Endothelial cell of umbilical vein (primary cell): Measurements from ENCODE around the gene VAV3. TPM values are rescaled to one million over a fixed set of nuclear protein-coding genes. Genes with fewer than 3 reads are reported as not detected.
A peak's percentile ranks its signal among the peaks of the same experiment; 100 is the strongest.

ENCODE experiments used
- BruUV-seq: library from RNA; stranded (reverse); fragments of 400-500 nt; replicated peaks from 2 replicates; lab custom pipeline; 2021; lab: Mats Ljungman, UMichigan
- CTCF ChIA-PET: fragments of 300-600, 350-600 bp; sonication (Branson Sonifier 250); formaldehyde crosslinking; loops from one replicate; lab custom pipeline; 2021; ENCODE audit warnings: antibody characterized with exemption, inconsistent platforms; lab: Charles Lee
- POLR2A ChIA-PET: fragments of 300-600, 350-600 bp; sonication (Branson Sonifier 250); formaldehyde crosslinking; loops from one replicate; lab custom pipeline; 2021; ENCODE audit warnings: antibody characterized with exemption, inconsistent platforms; lab: Charles Lee
- DNase-seq: peaks from one replicate; pipeline ENCODE4 v3.0.0-alpha.2; 2011; ENCODE audit warnings: low read depth, low spot score
- FAIRE-seq: peaks from 2 replicates; lab custom pipeline; 2011; peaks lifted over from hg19 to GRCh38; lab: Jason Lieb, UNC
- H2AFZ ChIP-seq: 2 replicates; pipeline ENCODE4 v1.6.0; 2012; ENCODE audit warnings: low read depth, low read length, control low read depth, inconsistent platforms
- H3K27ac ChIP-seq: 2 replicates; pipeline ENCODE4 v1.5.1; 2011; ENCODE audit warnings: low read depth, mild to moderate bottlenecking, control low read depth, low read length, moderate library complexity; ENCODE audit not compliant: insufficient read depth
- H3K27me3 ChIP-seq, 2 experiments: 2 replicates each; pipeline versions ENCODE4 v1.6.0 to v1.6.1; 2011; ENCODE audit warnings: low read length in 2 of 2, mixed read lengths in 1 of 2; ENCODE audit not compliant: control insufficient read depth in 2 of 2, insufficient read depth in 2 of 2
- H3K36me3 ChIP-seq, 2 experiments: 2 replicates in 1 of 2; 3 replicates in 1 of 2; pipeline ENCODE4 v1.5.1; 2011; ENCODE audit warnings: low read length in 2 of 2, mild to moderate bottlenecking in 1 of 2, moderate library complexity in 1 of 2; ENCODE audit not compliant: control insufficient read depth in 2 of 2, insufficient read depth in 2 of 2; ENCODE audit errors: extremely low read depth in 1 of 2
- H3K4me1 ChIP-seq: 3 replicates; pipeline ENCODE4 v1.5.1; 2011; ENCODE audit warnings: mild to moderate bottlenecking, low read length; ENCODE audit not compliant: control insufficient read depth, insufficient read depth; ENCODE audit errors: extremely low read depth
- H3K4me2 ChIP-seq: 2 replicates; pipeline ENCODE4 v1.6.1; 2011; ENCODE audit warnings: low read length, control low read depth, mixed read lengths; ENCODE audit not compliant: insufficient read depth
- H3K4me3 ChIP-seq, 3 experiments: fragments of 200-600 bp in 1 of 3; sonication (generic), shearing (Covaris generic) in 1 of 3; replicated peaks in 1 of 3; 2 replicates each; pipeline ENCODE4 v1.5.1; 2011 to 2016; ENCODE audit warnings: control low read depth in 3 of 3, low read length in 3 of 3, mild to moderate bottlenecking in 2 of 3, inconsistent platforms in 1 of 3, low read depth in 1 of 3, moderate library complexity in 1 of 3; ENCODE audit not compliant: insufficient read depth in 1 of 3
- H3K79me2 ChIP-seq: 2 replicates; pipeline ENCODE4 v1.6.0; 2012; ENCODE audit warnings: low read length, inconsistent platforms; ENCODE audit not compliant: control insufficient read depth, insufficient read depth
- H3K9ac ChIP-seq: replicated peaks from 2 replicates; pipeline ENCODE3; 2011; ENCODE audit warnings: low read length, control low read depth; ENCODE audit not compliant: insufficient read depth; ENCODE audit errors: extremely low read depth
- H3K9me1 ChIP-seq: replicated peaks from 3 replicates; pipeline ENCODE4 v1.6.0; 2011; ENCODE audit warnings: mild to moderate bottlenecking, low read length; ENCODE audit not compliant: control insufficient read depth, insufficient read depth; ENCODE audit errors: extremely low read depth
- H3K9me3 ChIP-seq: replicated peaks from 2 replicates; pipeline ENCODE4 v1.5.1; 2012; ENCODE audit warnings: low read length, inconsistent platforms; ENCODE audit not compliant: control insufficient read depth, insufficient read depth
- H4K20me1 ChIP-seq: replicated peaks from 2 replicates; pipeline ENCODE3; 2011; ENCODE audit warnings: mild to moderate bottlenecking, low read length; ENCODE audit not compliant: control insufficient read depth, insufficient read depth; ENCODE audit errors: extremely low read depth
- EZH2 ChIP-seq: IDR thresholded peaks from 2 replicates; pipeline ENCODE4 v1.6.1; 2012; ENCODE audit warnings: borderline replicate concordance, low read depth, mild to moderate bottlenecking, moderate library complexity, low read length, inconsistent platforms; ENCODE audit not compliant: severe bottlenecking
- dilution Hi-C: fragments of 300-500 bp; cut with MboI; formaldehyde crosslinking; loops from one replicate; pipeline ENCODE4 v1.15.0; 2019; ENCODE audit warnings: low sequenced_read_pairs; ENCODE audit not compliant: extremely low pct_ligation_motif_present
- intact Hi-C: fragments of 100-400 bp; cut with micrococcal nuclease; formaldehyde crosslinking; loops from one replicate; pipeline ENCODE4 v1.10.0; 2022
- polyA plus RNA-seq, 4 experiments: library from polyadenylated mRNA; depleted of rRNA in 3 of 4; stranded (reverse) in 3 of 4; unstranded in 1 of 4; fragments of >200 nt; gene quantifications; 2 replicates each; pipeline versions ENCODE4 v1.2.1 to v1.2.3, GENCODE V29; 2011 to 2012; ENCODE audit warnings: missing spikeins in 1 of 4
- total RNA-seq: library from RNA; stranded (reverse); gene quantifications from 2 replicates; pipeline ENCODE4 v1.2.3, GENCODE V29; 2021
- TF ChIP-seq, protein P1 (sequence below), 2 donors: IDR thresholded peaks; 1 replicate in 1 of 2; 2 replicates in 1 of 2; pipeline ENCODE4 v1.5.1; 2011; ENCODE audit warnings: low read length in 2 of 2, mild to moderate bottlenecking in 2 of 2, moderate library complexity in 2 of 2, control low read depth in 1 of 2, inconsistent platforms in 1 of 2, low read depth in 1 of 2; ENCODE audit not compliant: insufficient read depth in 1 of 2; ENCODE audit errors: extremely low read depth in 1 of 2

VAV3 gene
- total and polyA plus RNA-seq, 2 donors (not counting 3 experiments of a cell fraction or from before 2014, with no cell fraction given) = 0.18 to 1.5 TPM

DNA sequence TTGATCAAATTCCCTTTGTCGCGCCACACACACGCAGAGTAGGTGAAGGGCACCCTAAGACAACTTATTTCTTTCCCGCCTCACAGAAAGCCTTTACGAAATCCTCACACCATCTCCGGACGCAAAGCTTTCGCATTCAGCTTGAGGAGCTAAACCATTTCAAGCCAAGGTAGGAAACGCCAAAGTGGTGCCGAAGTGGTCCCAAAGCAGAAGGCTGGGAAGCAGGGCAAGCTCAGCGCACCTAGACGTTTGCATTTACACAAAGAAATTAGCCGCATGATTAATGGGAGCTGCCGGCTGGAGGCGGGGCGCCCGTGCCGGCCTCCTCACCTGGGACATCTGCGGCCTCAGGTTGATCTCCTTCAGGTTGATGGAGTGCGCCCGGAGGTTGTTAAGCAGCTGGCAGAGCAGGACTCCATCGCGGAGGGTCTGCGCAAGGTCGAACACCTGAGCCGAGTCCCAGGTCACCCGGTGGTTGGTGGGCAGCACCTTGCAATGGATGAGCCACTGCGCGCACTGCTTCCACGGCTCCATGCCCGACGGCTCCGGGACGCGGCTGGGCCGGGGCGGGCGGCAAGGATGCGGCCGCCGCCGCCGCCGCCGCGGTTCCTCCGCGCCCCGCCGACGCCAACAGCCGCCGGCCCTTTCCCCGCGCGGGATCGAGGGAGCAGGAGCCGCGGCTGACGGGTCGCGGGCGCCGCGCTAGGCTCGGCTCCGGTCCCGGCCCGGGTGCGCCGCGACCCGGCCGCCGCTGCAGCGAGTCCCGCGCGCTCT, 457 bp downstream of the VAV3 start:
- Histone ChIP-seq H3K79me2 (no peaks in the 10 kb centered on the region), H3K27ac (no peak overlapping the region), H2AFZ (peak overlapping the region; percentile 44), H3K9ac (no peak overlapping the region), H3K9me3 (no peaks in the 10 kb centered on the region), H3K9me1 (no peaks in the 10 kb centered on the region), H3K4me3 (peak overlapping the region in 2 of 3 experiments; percentile 27 to 41), H4K20me1 (no peaks in the 10 kb centered on the region), H3K4me1 (peaks cover 16% of the 10 kb centered on the region), H3K4me2 (peak overlapping the region; percentile 61), H3K36me3 (no peaks in the 10 kb centered on the region), H3K27me3 (peaks cover 25 to 27% of the 10 kb centered on the region in 2 experiments)
- ChIA-PET POLR2A (no interaction called here), CTCF (interaction anchor here (1.0 to 3.2 kb wide), 3 partner anchors 8 to 181 kb away, joined by 4 to 28 read pairs (median 8); no protein-coding TSS in a partner anchor)
- no TSS peak for BruUV-seq
- TF ChIP-seq, protein P1, sequence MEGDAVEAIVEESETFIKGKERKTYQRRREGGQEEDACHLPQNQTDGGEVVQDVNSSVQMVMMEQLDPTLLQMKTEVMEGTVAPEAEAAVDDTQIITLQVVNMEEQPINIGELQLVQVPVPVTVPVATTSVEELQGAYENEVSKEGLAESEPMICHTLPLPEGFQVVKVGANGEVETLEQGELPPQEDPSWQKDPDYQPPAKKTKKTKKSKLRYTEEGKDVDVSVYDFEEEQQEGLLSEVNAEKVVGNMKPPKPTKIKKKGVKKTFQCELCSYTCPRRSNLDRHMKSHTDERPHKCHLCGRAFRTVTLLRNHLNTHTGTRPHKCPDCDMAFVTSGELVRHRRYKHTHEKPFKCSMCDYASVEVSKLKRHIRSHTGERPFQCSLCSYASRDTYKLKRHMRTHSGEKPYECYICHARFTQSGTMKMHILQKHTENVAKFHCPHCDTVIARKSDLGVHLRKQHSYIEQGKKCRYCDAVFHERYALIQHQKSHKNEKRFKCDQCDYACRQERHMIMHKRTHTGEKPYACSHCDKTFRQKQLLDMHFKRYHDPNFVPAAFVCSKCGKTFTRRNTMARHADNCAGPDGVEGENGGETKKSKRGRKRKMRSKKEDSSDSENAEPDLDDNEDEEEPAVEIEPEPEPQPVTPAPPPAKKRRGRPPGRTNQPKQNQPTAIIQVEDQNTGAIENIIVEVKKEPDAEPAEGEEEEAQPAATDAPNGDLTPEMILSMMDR (IDR thresholded peaks at IDR 0.05; ENCODE audit: extremely low read depth in 1 of 2, insufficient read depth in 1 of 2, low read depth in 1 of 2, low read length in 2 of 2) = no peak
- TF ChIP-seq EZH2 = peak; percentile 62
- FAIRE-seq (peak; percentile 77), DNase-seq (peak; percentile 7)
- dilution Hi-C loops (no loop called here), intact Hi-C loops (loop anchor here (1.0 to 10.0 kb wide), 6 partner anchors 11 to 182 kb away; no protein-coding TSS in a partner anchor)
